Sigmoid colon (tissue), 4 donors: ENCODE data around the gene HOXC9.

ENCODE experiments used
- CTCF ChIP-seq, 4 experiments: fragments of 450-650 bp in 3 of 4; fragments of 200-600 bp in 1 of 4; IDR thresholded peaks; one replicate each; pipeline ENCODE4 v1.5.1; 2016 to 2019; ENCODE audit warnings: antibody characterized with exemption in 4 of 4, mild to moderate bottlenecking in 3 of 4, moderate library complexity in 2 of 4
- POLR2A ChIP-seq, 2 donors: fragments of 450-650 bp; IDR thresholded peaks; one replicate each; pipeline ENCODE4 v1.6.1; 2016; ENCODE audit warnings: antibody characterized with exemption in 2 of 2, mild to moderate bottlenecking in 2 of 2, moderate library complexity in 2 of 2
- POLR2AphosphoS5 ChIP-seq, 4 donors: sonication (generic); formaldehyde crosslinking; IDR thresholded peaks; one replicate each; pipeline ENCODE4 v1.6.1; 2017; ENCODE audit warnings: antibody characterized with exemption in 4 of 4

GRCh38 chr12:53999559-54000115 lies 324 bp upstream of the HOXC9 start:
- TF ChIP-seq POLR2A (IDR thresholded peaks at IDR 0.05): no peak
- no peak for TF ChIP-seq CTCF (IDR thresholded peaks at IDR 0.05)
- no peak for TF ChIP-seq POLR2AphosphoS5 (IDR thresholded peaks at IDR 0.05)
